ENCODE results near the gene NXN. TPM values are rescaled to one million over a fixed set of nuclear protein-coding genes. Genes with fewer than 3 reads are reported as not detected.

Gene NXN
- 10 to 100 TPM; 15.6 to 17.5 TPM for total RNA-seq

DNA sequence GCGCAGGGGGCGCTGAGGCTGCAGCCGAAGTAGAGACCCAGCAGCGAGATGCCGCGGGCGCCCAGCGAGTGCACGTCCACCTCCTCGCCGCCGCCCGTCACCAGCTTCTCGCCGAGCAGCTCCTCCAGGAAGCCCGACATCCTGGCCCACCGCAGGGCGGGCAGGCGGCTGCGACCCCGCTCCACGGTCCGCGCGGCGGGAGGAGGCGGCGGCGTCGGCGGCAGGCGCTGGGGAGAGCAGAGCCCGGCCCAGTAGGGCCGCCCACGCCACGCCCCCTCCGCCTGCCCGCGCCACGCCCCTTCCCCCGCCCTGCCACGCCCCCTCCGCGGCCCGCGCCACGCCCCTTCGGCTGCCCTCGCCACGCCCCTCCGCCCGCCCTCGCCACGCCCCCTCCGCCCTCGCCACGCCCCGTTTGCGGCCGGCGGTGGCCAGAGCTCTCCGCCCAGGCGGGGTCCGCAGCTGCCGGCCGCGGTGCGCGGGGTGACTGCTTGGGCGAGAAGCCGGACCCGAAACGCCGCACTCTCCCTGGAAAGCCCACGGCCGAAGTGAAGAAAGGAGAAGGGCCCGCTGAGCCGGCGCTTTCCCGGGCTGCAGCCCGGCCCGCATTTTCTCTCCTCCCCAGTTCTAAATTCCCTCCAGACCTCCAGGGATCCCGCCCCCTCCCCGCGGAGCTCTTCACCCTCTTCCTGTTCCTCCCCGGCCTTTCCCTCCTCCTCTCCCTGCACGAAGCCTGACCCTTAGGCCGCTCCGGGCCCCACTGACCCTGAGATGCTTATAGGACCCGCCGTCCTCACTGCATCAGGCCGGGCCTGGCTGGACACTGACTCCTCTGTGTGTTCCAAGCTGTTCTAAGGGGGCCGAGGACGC lies at the start of gene NXN:
Gene NXN (minus strand): TSS at position 238 of the 867 bp plus-strand sequence.
- Histone ChIP-seq H3K36me3 (no peaks in the 10 kb centered on the region), H3K9me3 (no peaks in the 10 kb centered on the region), H3K27me3 (no peaks in the 10 kb centered on the region), H3K27ac (peak within 1 kb of the TSS; percentile 85 to 87), H3K4me1 (peaks cover 0 to 28% of the 10 kb centered on the region in 2 donors), H3K4me3 (peak within 1 kb of the TSS; percentile 70 to 81)
- TF ChIP-seq, protein P1, sequence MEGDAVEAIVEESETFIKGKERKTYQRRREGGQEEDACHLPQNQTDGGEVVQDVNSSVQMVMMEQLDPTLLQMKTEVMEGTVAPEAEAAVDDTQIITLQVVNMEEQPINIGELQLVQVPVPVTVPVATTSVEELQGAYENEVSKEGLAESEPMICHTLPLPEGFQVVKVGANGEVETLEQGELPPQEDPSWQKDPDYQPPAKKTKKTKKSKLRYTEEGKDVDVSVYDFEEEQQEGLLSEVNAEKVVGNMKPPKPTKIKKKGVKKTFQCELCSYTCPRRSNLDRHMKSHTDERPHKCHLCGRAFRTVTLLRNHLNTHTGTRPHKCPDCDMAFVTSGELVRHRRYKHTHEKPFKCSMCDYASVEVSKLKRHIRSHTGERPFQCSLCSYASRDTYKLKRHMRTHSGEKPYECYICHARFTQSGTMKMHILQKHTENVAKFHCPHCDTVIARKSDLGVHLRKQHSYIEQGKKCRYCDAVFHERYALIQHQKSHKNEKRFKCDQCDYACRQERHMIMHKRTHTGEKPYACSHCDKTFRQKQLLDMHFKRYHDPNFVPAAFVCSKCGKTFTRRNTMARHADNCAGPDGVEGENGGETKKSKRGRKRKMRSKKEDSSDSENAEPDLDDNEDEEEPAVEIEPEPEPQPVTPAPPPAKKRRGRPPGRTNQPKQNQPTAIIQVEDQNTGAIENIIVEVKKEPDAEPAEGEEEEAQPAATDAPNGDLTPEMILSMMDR (IDR thresholded peaks at IDR 0.05), result no peak
- DNase-seq (ENCODE audit: low spot score), result peak; percentile 80

DNA sequence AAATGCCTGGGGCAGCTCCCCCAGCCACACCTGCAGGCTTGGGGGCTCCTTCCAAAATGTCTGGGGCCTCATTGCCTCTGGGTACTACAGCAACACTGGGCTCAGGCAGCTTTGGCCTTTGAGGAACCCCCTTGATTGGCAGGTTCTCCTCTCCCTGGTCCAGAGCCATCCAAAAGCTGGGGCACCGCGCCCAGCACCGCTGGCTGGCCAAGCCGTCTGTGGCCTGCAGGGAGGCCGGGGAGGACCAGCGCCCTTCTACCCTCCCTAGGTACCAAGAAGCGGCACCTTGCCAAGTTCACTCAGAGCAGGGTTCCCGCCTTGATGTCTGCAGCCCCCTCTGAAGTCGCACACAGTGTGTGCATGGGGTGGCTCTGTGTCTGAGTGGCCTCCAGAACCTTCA lies 47.5 kb upstream of the NXN start:
- Histone ChIP-seq H3K9me3 (no peaks in the 10 kb centered on the region), H3K27ac (peak overlapping the region in 1 of 2 donors; percentile 62), H3K4me3 (no peak overlapping the region), H3K36me3 (no peaks in the 10 kb centered on the region), H3K4me1 (peaks cover 2 to 83% of the 10 kb centered on the region in 2 donors), H3K27me3 (no peaks in the 10 kb centered on the region)
- TF ChIP-seq, protein P1 (IDR thresholded peaks at IDR 0.05), result no peak
- no peak for DNase-seq (ENCODE audit: low spot score)

DNA sequence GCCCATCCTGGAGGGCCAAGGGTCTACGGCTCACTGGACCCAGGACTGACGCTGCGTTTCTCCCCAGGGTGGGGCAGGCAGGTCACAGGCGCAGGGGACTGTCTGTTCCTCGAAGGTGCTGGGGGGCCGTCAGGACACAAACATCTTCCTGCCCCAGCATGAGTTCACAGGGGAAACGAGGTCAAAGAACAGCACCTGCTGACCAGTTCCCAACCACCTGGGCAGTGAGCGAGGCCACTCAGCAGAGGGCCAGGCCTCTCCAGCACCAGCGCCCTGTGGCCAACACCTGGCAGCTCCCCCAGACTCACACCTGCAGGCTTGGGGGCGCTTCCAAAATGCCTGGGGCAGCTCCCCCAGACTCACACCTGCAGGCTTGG lies 47.0 kb upstream of the NXN start:
- H3K36me3 ChIP-seq, result no peaks in the 10 kb centered on the region
- no peaks in the 10 kb centered on the region for H3K27me3 ChIP-seq
- peaks cover 0 to 84% of the 10 kb centered on the region in 2 donors for H3K4me1 ChIP-seq
- no peak overlapping the region for H3K4me3 ChIP-seq
- TF ChIP-seq, protein P1 (IDR thresholded peaks at IDR 0.05), result no peak
- H3K27ac ChIP-seq, result peak overlapping the region; percentile 23 to 62
- no peaks in the 10 kb centered on the region for H3K9me3 ChIP-seq
- DNase-seq (ENCODE audit: low spot score), result no peak

DNA sequence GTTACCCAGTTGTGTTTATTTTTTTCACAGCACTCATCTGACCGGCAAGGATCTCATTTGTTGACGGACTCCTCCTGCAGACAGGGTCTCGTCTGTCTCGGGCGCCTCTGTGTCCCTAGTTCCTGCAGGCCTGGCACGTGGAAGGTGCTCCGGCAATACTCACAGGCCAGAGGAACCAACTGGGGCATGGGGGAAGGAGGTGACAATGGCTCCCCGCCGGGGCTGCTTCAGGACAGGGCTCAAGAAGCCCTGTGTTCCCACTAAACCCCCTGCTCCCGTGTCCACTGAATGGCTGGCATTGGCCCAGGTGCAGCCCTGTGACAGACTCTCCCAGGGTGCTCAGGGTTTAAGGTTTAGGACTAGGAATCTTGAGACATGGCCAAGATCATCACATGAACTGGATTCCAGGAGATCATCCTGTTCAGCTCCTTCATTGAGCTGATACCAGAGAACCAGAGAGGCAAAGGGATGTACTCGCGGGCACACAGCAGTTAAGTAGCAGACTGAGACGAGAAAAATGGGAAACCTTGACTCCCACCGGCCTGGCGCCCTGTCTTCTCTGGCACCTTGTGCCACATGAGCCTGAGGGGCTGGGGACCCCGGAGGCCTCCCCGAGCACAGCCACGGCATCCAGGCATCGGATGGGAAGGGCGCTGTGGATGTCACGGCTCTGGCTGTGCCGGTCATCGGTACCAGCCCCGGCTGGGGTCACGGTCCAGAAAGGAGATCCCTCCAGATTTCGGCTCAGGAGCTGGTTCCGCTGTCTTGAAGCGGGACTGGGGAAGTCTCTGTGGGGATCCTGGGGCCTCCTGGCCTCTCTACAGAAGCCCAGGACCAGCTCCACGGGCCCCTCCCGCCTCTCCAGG lies 46.4 kb upstream of the NXN start:
- Histone ChIP-seq H3K27me3 (no peaks in the 10 kb centered on the region), H3K4me3 (no peak overlapping the region), H3K36me3 (no peaks in the 10 kb centered on the region), H3K4me1 (peaks cover 0 to 84% of the 10 kb centered on the region in 2 donors), H3K27ac (peak overlapping the region; percentile 23 to 62), H3K9me3 (no peaks in the 10 kb centered on the region)
- DNase-seq (ENCODE audit: low spot score), result no peak
- TF ChIP-seq, protein P1 (IDR thresholded peaks at IDR 0.05), result no peak

DNA sequence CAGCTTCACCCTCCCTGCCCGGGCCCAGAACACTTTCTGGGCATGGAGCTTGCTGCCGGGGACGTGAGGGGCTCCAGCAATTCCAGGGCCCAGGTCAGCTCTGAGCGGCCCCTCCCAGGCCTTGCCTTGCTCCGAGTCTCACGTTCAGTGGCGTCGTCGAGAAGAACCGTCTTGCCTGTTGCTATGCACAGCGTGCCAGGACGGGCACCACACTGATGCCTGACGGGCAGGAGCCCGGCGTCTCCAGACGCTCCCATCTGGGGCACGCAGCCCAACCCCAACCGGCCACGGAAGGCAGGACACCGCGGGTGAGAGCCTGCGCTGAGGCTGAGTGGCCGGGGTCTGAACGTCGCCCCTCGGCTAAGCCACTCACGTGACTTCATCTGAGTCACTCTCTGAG lies 44.5 kb upstream of the NXN start:
- Histone ChIP-seq H3K27me3 (no peaks in the 10 kb centered on the region), H3K4me1 (peaks cover 0 to 83% of the 10 kb centered on the region in 2 donors), H3K9me3 (no peaks in the 10 kb centered on the region), H3K27ac (peak overlapping the region in 1 of 2 donors; percentile 91), H3K4me3 (no peak overlapping the region), H3K36me3 (no peaks in the 10 kb centered on the region)
- TF ChIP-seq, protein P1 (IDR thresholded peaks at IDR 0.05), result no peak
- DNase-seq (ENCODE audit: low spot score), result no peak
